ENCODE data around the gene ANKRD12.
A peak's percentile ranks its signal among the peaks of the same experiment; 100 is the strongest.

ANKRD12 gene

GRCh38 chr18:9182852-9183399 lies 46.3 kb downstream of the ANKRD12 start:
- TF ChIP-seq CTCF (IDR thresholded peaks at IDR 0.05; ENCODE audit: low read depth, low read length): no peak
- no peak overlapping the region for H3K4me3 ChIP-seq (replicated peaks in 1 of 2; ENCODE audit: low read depth in 2 of 2, low read length in 2 of 2)
- no peak for DNase-seq (ENCODE audit: low read depth in 2 of 2)

GRCh38 chr18:9184998-9185613 lies 48.5 kb downstream of the ANKRD12 start:
- TF ChIP-seq CTCF (IDR thresholded peaks at IDR 0.05; ENCODE audit: low read depth, low read length): no peak
- no peak overlapping the region for H3K4me3 ChIP-seq (replicated peaks in 1 of 2; ENCODE audit: low read depth in 2 of 2, low read length in 2 of 2)
- DNase-seq (ENCODE audit: low read depth in 2 of 2): peak; percentile 14 to 18

GRCh38 chr18:9188359-9189231 lies 52.0 kb downstream of the ANKRD12 start:
- DNase-seq (ENCODE audit: low read depth in 2 of 2): peak in 1 of 2 donors; percentile 21
- H3K4me3 ChIP-seq (replicated peaks in 1 of 2; ENCODE audit: low read depth in 2 of 2, low read length in 2 of 2): no peak overlapping the region
- no peak for TF ChIP-seq CTCF (IDR thresholded peaks at IDR 0.05; ENCODE audit: low read depth, low read length)

GRCh38 chr18:9189491-9189890 lies 52.9 kb downstream of the ANKRD12 start:
- DNase-seq (ENCODE audit: low read depth in 2 of 2): no peak
- H3K4me3 ChIP-seq (replicated peaks in 1 of 2; ENCODE audit: low read depth in 2 of 2, low read length in 2 of 2): no peak overlapping the region
- TF ChIP-seq CTCF (IDR thresholded peaks at IDR 0.05; ENCODE audit: low read depth, low read length): no peak

- DNase-seq (ENCODE audit: low read depth in 2 of 2): no peak
- no peak overlapping the region for H3K4me3 ChIP-seq (replicated peaks in 1 of 2; ENCODE audit: low read depth in 2 of 2, low read length in 2 of 2)
- no peak for TF ChIP-seq CTCF (IDR thresholded peaks at IDR 0.05; ENCODE audit: low read depth, low read length)
Measured at GRCh38 chr18:9191658-9192256, 55.2 kb downstream of the ANKRD12 start.

GRCh38 chr18:9193031-9193430 lies 56.5 kb downstream of the ANKRD12 start:
- DNase-seq (ENCODE audit: low read depth in 2 of 2): no peak
- no peak overlapping the region for H3K4me3 ChIP-seq (replicated peaks in 1 of 2; ENCODE audit: low read depth in 2 of 2, low read length in 2 of 2)
- TF ChIP-seq CTCF (IDR thresholded peaks at IDR 0.05; ENCODE audit: low read depth, low read length): no peak
